ENCODE measurements around the gene ALDH3B2.
"Not testable (repeated sequence)": the region's sequence is repeated elsewhere in the genome, so short reads cannot be mapped to it uniquely, and the experiment has no call there.

The ALDH3B2 gene

GRCh38 chr11:67660752-67661151 is 13.7 kb downstream of the ALDH3B2 start:
- DNase-seq = not testable (repeated sequence)

GRCh38 chr11:67659651-67660165 is 14.7 kb downstream of the ALDH3B2 start:
- DNase-seq = not testable (repeated sequence)

- no peak for DNase-seq
Observed at GRCh38 chr11:67657300-67657699, 17.1 kb downstream of the ALDH3B2 start.

- DNase-seq = no peak
Observed at GRCh38 chr11:67656278-67656922, 18.0 kb downstream of the ALDH3B2 start.

- DNase-seq = no peak
Observed at GRCh38 chr11:67654225-67654624, 20.2 kb downstream of the ALDH3B2 start.

GRCh38 chr11:67652965-67653845 is 21.2 kb downstream of the ALDH3B2 start:
- DNase-seq = no peak

- DNase-seq = no peak
Observed at GRCh38 chr11:67651976-67652781, 22.2 kb downstream of the ALDH3B2 start.

- DNase-seq = no peak
Observed at GRCh38 chr11:67649634-67650510, 24.6 kb downstream of the ALDH3B2 start.

GRCh38 chr11:67648796-67649613 is 25.4 kb downstream of the ALDH3B2 start:
- no peak for DNase-seq

- no peak for DNase-seq
Observed at GRCh38 chr11:67648140-67648795, 26.2 kb downstream of the ALDH3B2 start.

- DNase-seq = no peak
Observed at GRCh38 chr11:67647471-67647870, 27.0 kb downstream of the ALDH3B2 start.

GRCh38 chr11:67646535-67647336 is 27.7 kb downstream of the ALDH3B2 start:
- no peak for DNase-seq

GRCh38 chr11:67645521-67646461 is 28.6 kb downstream of the ALDH3B2 start:
- no peak for DNase-seq

GRCh38 chr11:67644472-67645418 is 29.7 kb downstream of the ALDH3B2 start:
- no peak for DNase-seq

- no peak for DNase-seq
Observed at GRCh38 chr11:67644042-67644441, 30.4 kb downstream of the ALDH3B2 start.

- no peak for DNase-seq
Observed at GRCh38 chr11:67642173-67643120, 32.0 kb downstream of the ALDH3B2 start.

All from cortex of kidney (tissue), 1 donor.